Right ventricle myocardium superior (tissue), 1 donor: ENCODE measurements around the gene NUP214. TPM values are rescaled to one million over a fixed set of nuclear protein-coding genes. Genes with fewer than 3 reads are reported as not detected.
A peak's percentile ranks its signal among the peaks of the same experiment; 100 is the strongest.
"Not testable (repeated sequence)": the region's sequence is repeated elsewhere in the genome, so short reads cannot be mapped to it uniquely, and the experiment has no call there.

Source experiments
- ATAC-seq: fragments of 200-7000 bp; cut with Tn5 transposase; one replicate; pipeline ENCODE4 v1.9.1; 2020; ENCODE audit warnings: mild to moderate bottlenecking; ENCODE audit not compliant: poor library complexity
- DNase-seq: peaks from one replicate; pipeline ENCODE4 v3.0.0-alpha.2; 2020
- intact Hi-C: fragments of 100-400 bp; cut with DNase I; formaldehyde crosslinking; loops from one replicate; pipeline ENCODE4 v1.11.2; 2022
- total RNA-seq: library from RNA; stranded (reverse); fragmentation: NEBNext Ultra II Directional; extraction: Animal tissue kit (Norgen Biotek cat#: 25700); gene quantifications from one replicate; pipeline ENCODE4 v1.2.1, GENCODE V29; 2021
- donor health status: DM: no; HTN: yes; CAD: no; lungs with severe emphysema.

NUP214 gene
- total RNA-seq, 1 donor from 2014 or later, result 22.4 TPM

- peak; percentile 23 for ATAC-seq
- intact Hi-C loops, result loop anchor here (2.0 to 5.0 kb wide), 2 partner anchors 98 to 157 kb away; partner anchors contain the start of gene FAM78A
- DNase-seq, result no peak
Observed at GRCh38 chr9:131179561-131180219, 54.3 kb downstream of the NUP214 start.

DNA sequence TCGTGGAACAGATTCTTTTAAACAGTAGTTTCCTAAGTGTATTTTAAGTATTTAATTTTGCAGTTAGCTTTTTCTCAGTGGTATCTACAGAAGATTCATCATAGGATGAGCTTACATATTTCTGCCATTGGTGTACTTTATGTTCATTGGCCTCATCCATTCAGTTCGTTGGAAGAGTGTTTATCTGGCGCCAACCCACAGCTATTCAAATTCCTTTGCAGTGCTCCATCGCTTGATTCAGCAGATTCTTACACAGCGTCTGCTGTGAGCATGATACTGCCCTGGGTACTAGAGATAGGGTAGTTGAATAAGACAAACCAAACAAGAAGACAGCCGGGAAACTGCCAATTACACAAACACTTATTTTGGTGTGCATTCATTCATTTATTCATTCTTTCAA is 55.1 kb downstream of the NUP214 start:
- DNase-seq, result no peak
- ATAC-seq, result peak; percentile 61
- intact Hi-C loops, result no loop called here

- intact Hi-C loops, result no loop called here
- no peak for ATAC-seq
- DNase-seq, result no peak
Observed at GRCh38 chr9:131181091-131181681, 55.8 kb downstream of the NUP214 start.

DNA sequence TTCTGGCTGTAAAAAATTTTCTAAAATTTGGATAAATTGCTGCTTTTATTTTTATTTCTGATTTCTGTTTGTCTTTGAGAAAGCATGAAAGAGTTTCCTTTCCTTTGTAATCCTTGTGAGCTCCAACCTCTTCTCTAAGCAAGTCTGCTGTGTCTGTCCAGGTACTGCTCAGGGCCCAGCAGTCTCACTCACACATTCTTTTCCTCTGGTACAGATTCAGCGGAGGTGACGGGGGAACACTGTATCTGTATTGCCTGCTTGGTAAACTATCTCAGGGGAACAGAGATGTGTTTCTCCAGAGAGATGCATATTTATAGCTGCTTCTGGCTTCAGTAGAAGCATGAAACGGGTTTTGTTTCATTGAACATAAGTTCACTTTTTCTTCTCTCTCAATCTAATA is 60.5 kb downstream of the NUP214 start:
- intact Hi-C loops, result no loop called here
- DNase-seq (no peak), ATAC-seq (peak; percentile 60)

- ATAC-seq (no peak), DNase-seq (no peak)
- intact Hi-C loops, result no loop called here
Observed at GRCh38 chr9:131186622-131187021, 61.2 kb downstream of the NUP214 start.

DNA sequence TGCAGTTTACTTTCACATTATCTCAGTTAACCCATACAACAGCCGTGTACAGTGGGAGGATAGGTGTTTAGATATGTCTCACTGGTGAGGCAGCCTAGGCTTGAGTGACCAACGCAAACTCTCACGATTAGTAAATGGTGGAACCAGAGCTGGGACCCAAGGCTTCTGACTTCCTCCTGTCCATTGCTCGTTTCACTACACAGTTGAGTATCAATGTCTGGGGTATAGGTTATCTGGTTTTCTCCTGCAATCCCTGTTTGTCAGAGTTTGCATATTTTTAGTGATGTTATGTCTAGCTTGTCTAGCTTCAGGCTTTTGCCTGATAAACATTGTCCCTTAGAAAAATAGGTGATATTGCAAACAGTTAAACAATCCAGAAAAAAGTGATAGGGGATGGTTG is 62.6 kb downstream of the NUP214 start:
- ATAC-seq, result no peak
- intact Hi-C loops, result no loop called here
- no peak for DNase-seq

GRCh38 chr9:131188976-131189375 is 63.6 kb downstream of the NUP214 start:
- intact Hi-C loops, result no loop called here
- ATAC-seq, result no peak
- no peak for DNase-seq

DNA sequence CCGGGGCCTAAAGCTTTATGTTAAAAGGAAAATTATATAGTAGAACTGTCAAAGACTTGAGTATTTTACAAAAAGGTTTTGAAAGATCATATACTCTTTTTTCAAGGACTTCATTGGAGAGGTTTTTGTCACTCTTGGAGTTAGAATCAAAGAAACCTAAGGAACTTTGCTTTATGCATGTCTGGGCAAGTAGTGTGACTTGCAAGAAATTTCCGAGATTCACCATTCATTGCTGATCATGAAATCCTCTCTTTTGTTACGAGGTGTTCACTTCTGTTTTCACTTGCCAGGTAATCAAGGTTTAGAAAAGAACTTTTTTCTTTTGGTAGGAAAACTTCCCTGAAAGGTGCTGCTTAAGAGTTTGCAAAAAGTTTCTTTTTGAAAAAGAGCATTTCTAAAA is 64.8 kb downstream of the NUP214 start:
- ATAC-seq (no peak), DNase-seq (no peak)
- intact Hi-C loops, result no loop called here

GRCh38 chr9:131191032-131191431 is 65.6 kb downstream of the NUP214 start:
- DNase-seq, intact Hi-C loops, ATAC-seq: not testable (repeated sequence)

DNA sequence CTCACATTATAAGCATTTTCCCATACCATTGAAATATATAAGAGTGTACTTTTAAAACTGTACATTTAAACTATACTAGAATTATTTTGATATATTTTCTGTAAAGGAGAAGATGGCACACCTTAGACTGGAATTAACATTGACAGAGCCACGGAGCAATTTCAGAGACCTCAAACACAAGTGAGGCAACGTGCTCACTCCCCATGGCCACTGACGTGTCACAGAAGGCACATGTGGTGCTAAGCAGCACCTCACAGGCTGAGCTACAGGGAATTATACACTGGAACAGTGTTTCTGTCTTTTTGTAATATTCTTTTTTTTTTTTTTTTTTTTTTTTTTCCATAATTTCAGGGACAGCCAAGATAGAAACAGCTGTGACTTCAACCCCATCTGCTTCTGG is 66.5 kb downstream of the NUP214 start:
- ATAC-seq (no peak), DNase-seq (no peak)
- intact Hi-C loops, result no loop called here

DNA sequence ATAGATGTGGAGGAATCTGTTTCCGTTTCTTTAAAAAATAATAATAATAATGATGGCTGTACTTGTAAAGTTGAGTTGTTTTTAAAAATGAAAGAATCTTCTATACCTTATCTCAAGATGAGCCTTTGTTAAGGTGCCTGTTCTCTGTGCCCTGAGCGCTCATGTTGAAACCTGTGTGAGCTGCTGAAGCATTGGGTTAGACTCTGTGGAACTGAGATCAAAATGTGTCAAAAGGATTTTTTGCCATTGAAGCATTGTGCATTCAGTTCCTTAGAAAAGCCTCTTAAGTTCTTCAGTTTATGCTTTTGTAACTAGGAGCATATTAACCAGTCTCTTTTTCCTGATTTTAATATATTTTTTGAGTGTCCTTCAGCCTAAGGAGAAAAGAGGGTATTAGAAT is 67.7 kb downstream of the NUP214 start:
- ATAC-seq, result no peak
- intact Hi-C loops, result no loop called here
- no peak for DNase-seq

DNA sequence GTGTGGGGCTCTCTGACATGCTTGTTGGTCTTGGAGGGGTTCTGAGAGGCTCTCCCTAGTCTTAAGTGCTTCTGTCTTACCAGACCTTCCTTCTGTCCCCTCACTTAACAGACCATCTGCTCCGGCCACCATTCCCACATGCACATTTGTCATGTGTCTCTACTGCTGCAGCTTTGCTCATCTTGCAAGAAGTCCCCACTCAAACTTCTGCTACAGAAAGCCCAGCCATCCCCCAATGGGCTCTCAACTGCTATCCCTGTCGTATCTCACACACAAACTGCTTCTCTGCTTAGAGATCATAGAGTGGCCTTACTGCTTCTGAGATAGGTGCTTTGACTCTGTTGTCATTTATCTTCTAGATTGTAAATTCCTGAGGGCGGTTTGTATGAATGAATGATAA is 69.4 kb downstream of the NUP214 start:
- intact Hi-C loops, result no loop called here
- ATAC-seq, result no peak
- DNase-seq, result no peak

DNA sequence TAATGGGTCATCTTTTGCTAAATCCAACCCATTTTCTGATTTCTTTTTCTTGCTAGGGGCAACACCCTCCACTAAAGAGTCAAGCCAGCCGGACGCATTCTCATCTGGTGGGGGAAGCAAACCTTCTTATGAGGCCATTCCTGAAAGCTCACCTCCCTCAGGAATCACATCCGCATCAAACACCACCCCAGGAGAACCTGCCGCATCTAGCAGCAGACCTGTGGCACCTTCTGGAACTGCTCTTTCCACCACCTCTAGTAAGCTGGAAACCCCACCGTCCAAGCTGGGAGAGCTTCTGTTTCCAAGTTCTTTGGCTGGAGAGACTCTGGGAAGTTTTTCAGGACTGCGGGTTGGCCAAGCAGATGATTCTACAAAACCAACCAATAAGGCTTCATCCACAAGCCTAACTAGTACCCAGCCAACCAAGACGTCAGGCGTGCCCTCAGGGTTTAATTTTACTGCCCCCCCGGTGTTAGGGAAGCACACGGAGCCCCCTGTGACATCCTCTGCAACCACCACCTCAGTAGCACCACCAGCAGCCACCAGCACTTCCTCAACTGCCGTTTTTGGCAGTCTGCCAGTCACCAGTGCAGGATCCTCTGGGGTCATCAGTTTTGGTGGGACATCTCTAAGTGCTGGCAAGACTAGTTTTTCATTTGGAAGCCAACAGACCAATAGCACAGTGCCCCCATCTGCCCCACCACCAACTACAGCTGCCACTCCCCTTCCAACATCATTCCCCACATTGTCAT is 72.0 kb downstream of the NUP214 start:
- DNase-seq (no peak), ATAC-seq (no peak)

DNA sequence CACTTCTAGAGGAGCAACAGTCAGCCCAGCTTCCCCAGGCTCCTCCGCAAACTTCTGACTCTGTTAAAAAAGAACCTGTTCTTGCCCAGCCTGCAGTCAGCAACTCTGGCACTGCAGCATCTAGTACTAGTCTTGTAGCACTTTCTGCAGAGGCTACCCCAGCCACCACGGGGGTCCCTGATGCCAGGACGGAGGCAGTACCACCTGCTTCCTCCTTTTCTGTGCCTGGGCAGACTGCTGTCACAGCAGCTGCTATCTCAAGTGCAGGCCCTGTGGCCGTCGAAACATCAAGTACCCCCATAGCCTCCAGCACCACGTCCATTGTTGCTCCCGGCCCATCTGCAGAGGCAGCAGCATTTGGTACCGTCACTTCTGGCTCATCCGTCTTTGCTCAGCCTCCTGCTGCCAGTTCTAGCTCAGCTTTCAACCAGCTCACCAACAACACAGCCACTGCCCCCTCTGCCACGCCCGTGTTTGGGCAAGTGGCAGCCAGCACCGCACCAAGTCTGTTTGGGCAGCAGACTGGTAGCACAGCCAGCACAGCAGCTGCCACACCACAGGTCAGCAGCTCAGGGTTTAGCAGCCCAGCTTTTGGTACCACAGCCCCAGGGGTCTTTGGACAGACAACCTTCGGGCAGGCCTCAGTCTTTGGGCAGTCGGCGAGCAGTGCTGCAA is 72.8 kb downstream of the NUP214 start:
- DNase-seq (no peak), ATAC-seq (no peak)
- intact Hi-C loops, result no loop called here

More for the DNA sequence above, 72.0 kb downstream of the NUP214 start:
- intact Hi-C loops, result no loop called here

- no peak for DNase-seq
- intact Hi-C loops, result no loop called here
- ATAC-seq, result no peak
Observed at GRCh38 chr9:131201856-131202255, 76.5 kb downstream of the NUP214 start.

DNA sequence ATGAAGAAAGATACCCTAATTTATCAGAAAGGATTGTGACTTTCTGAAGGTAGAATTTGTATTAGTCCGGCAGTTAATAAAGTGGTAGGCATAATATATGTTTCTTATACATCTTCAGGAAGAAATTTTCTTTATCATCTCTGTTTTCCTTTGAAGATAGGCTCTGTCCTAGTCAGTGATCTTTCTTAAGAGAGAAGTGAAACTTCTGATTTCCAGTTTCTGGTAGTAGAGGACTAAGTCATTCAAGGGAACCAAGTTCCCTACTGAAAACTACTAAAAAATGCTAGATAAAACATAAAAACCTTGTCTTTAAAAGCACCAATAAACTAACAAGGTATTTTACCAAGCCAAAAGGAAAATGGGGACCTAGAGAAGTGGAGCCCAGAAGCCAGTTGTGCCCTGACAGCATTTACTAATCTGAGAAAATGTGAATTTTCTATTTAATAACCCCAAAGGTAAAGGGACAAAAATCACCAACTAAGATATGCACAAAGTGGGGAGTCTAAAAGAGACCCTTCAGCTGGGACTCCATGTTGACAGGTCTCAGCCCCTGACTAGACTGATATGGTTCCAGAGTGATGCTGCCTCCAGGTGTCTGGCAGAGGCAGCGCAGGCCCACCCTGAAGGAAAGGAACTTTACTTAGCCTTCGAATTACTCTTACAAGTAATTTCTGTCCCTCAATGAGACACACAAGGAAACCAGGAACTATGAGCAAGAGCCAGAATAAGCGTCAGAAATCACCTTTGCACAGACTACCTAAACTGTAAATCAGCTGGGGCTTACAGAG is 78.2 kb downstream of the NUP214 start:
- no peak for DNase-seq
- ATAC-seq, result no peak
- intact Hi-C loops, result no loop called here

- intact Hi-C loops, result no loop called here
- ATAC-seq (no peak), DNase-seq (no peak)
Observed at GRCh38 chr9:131204285-131204684, 78.9 kb downstream of the NUP214 start.

GRCh38 chr9:131206495-131206894 is 81.1 kb downstream of the NUP214 start:
- intact Hi-C loops, result no loop called here
- ATAC-seq, result no peak
- no peak for DNase-seq

GRCh38 chr9:131211920-131212319 is 86.5 kb downstream of the NUP214 start:
- DNase-seq, ATAC-seq, intact Hi-C loops: not testable (repeated sequence)
